HCT116 (cell line): ENCODE data around the gene SLC28A3. TPM values are rescaled to one million over a fixed set of nuclear protein-coding genes. Genes with fewer than 3 reads are reported as not detected.

ENCODE experiments used
- CBX3 ChIP-seq: IDR thresholded peaks from 2 replicates; pipeline ENCODE4 v1.6.1; 2012; ENCODE audit warnings: low read depth
- CTCF ChIP-seq, 3 experiments: fragments of 200-600 bp in 1 of 3; sonication (generic) in 1 of 3; IDR thresholded peaks in 2 of 3; conservative IDR thresholded peaks in 1 of 3; 2 replicates each; pipeline ENCODE4 v1.5.1; 2012 to 2017; ENCODE audit warnings: low read depth in 2 of 3, low read length in 2 of 3, antibody characterized with exemption in 1 of 3, borderline replicate concordance in 1 of 3, control low read depth in 1 of 3, mild to moderate bottlenecking in 1 of 3, mixed read lengths in 1 of 3, mixed run types in 1 of 3, moderate library complexity in 1 of 3; ENCODE audit not compliant: insufficient read depth in 1 of 3
- FOSL1 ChIP-seq: IDR thresholded peaks from 2 replicates; pipeline ENCODE4 v1.6.1; 2012; ENCODE audit warnings: low read depth
- JUND ChIP-seq: IDR thresholded peaks from 2 replicates; pipeline ENCODE4 v1.6.1; 2012
- MAX ChIP-seq: IDR thresholded peaks from 2 replicates; pipeline ENCODE4 v1.6.1; 2012
- POLR2A ChIP-seq: IDR thresholded peaks from 2 replicates; pipeline ENCODE4 v1.7.0; 2011; ENCODE audit warnings: borderline replicate concordance; ENCODE audit not compliant: insufficient read depth, insufficient read length; ENCODE audit errors: extremely low read depth
- REST ChIP-seq: IDR thresholded peaks from 2 replicates; pipeline ENCODE4 v1.6.1; 2012; ENCODE audit warnings: low read depth
- TCF7L2 ChIP-seq: IDR thresholded peaks from 2 replicates; pipeline ENCODE4 v1.7.0; 2011; ENCODE audit warnings: borderline replicate concordance, inconsistent platforms; ENCODE audit not compliant: insufficient read depth, insufficient read length; ENCODE audit errors: extremely low read depth
- ZFX ChIP-seq: fragments of 450-650 bp; IDR thresholded peaks from 2 replicates; pipeline ENCODE4 v1.6.1; 2017
- total RNA-seq: library from RNA; stranded (reverse); gene quantifications from one replicate; pipeline ENCODE4 v1.2.1, GENCODE V29; 2021; ENCODE audit not compliant: unreplicated experiment

Gene SLC28A3
- total RNA-seq, 1 experiment from 2014 or later = not detected

GRCh38 chr9:84264307-84265029 is 76.1 kb downstream of the SLC28A3 start (continued):
- TF ChIP-seq REST (no peak), CBX3 (no peak), JUND (no peak), FOSL1 (no peak), ZFX (no peak), POLR2A (no peak), CTCF (IDR thresholded peaks at IDR 0.05 in 2 of 3, conservative IDR thresholded peaks at IDR 0.05 in 1 of 3; ENCODE audit: borderline replicate concordance in 1 of 3, insufficient read depth in 1 of 3, low read depth in 2 of 3, low read length in 2 of 3) (no peak), TCF7L2 (no peak), MAX (no peak)
